COLO668 (cell line): ENCODE data around the gene NUDCD2.

Experiments used
- DNase-seq: peaks from one replicate; lab custom pipeline; 2025; ENCODE audit not compliant: unreplicated experiment; lab: John Stamatoyannopoulos, UW

NUDCD2 gene

GRCh38 chr5:163459819-163460561 is at the start of gene NUDCD2:
Gene NUDCD2, minus strand, starts transcription at chr5:163460102. Its CDS starts 52 bp downstream, at chr5:163460050.
- peak; percentile 88 for DNase-seq

- no peak for DNase-seq
Measured at GRCh38 chr5:163509291-163509951, 49.5 kb upstream of the NUDCD2 start.

GRCh38 chr5:163508753-163509152 is 48.9 kb upstream of the NUDCD2 start:
- no peak for DNase-seq

- no peak for DNase-seq
Measured at GRCh38 chr5:163506726-163507125, 46.8 kb upstream of the NUDCD2 start.

GRCh38 chr5:163506095-163506457 is 46.2 kb upstream of the NUDCD2 start:
- no peak for DNase-seq

- peak; percentile 89 for DNase-seq
Measured at GRCh38 chr5:163505368-163506094, 45.6 kb upstream of the NUDCD2 start, which contains the start of gene MAT2B. Gene MAT2B, plus strand, starts transcription at chr5:163505619. Its CDS starts 68 bp downstream, at chr5:163505687.

- DNase-seq = no peak
Measured at GRCh38 chr5:163505049-163505367, 45.1 kb upstream of the NUDCD2 start.

- no peak for DNase-seq
Measured at GRCh38 chr5:163504079-163504931, 44.4 kb upstream of the NUDCD2 start.

- no peak for DNase-seq
Measured at GRCh38 chr5:163503106-163504078, 43.5 kb upstream of the NUDCD2 start.

GRCh38 chr5:163502521-163502920 is 42.6 kb upstream of the NUDCD2 start:
- DNase-seq = no peak

- no peak for DNase-seq
Measured at GRCh38 chr5:163498886-163499285, 39.0 kb upstream of the NUDCD2 start.

- no peak for DNase-seq
Measured at GRCh38 chr5:163497315-163497714, 37.4 kb upstream of the NUDCD2 start.

GRCh38 chr5:163496286-163496685 is 36.4 kb upstream of the NUDCD2 start:
- DNase-seq = no peak

- DNase-seq = no peak
Measured at GRCh38 chr5:163489745-163490075, 29.8 kb upstream of the NUDCD2 start.

- no peak for DNase-seq
Measured at GRCh38 chr5:163489055-163489744, 29.3 kb upstream of the NUDCD2 start.

GRCh38 chr5:163478982-163479271 is 19.0 kb upstream of the NUDCD2 start:
- DNase-seq = no peak

GRCh38 chr5:163478126-163478981 is 18.5 kb upstream of the NUDCD2 start:
- no peak for DNase-seq

GRCh38 chr5:163475411-163475810 is 15.5 kb upstream of the NUDCD2 start:
- DNase-seq = no peak
